ENCODE data around the gene CSPG4.
"Not testable (repeated sequence)": the region's sequence is repeated elsewhere in the genome, so short reads cannot be mapped to it uniquely, and the experiment has no call there.

Gene CSPG4

GRCh38 chr15:75712668-75713337, at the start of gene CSPG4:
Gene CSPG4 (minus strand): TSS chr15:75712848. CDS start chr15:75712755, 93 bp downstream.
- Histone ChIP-seq H3K9ac (ENCODE audit: low read length) (peak within 1 kb of the TSS; percentile 76), H3K4me1 (ENCODE audit: control insufficient read depth, insufficient read depth, low read length) (peaks cover 47% of the 10 kb centered on the region), H3K9me3 (ENCODE audit: control insufficient read depth, low read length) (no peaks in the 10 kb centered on the region), H3K36me3 (ENCODE audit: control insufficient read depth, insufficient read depth, low read length) (no peaks in the 10 kb centered on the region), H3K27me3 (ENCODE audit: control insufficient read depth, insufficient read depth, low read length) (peaks cover 9% of the 10 kb centered on the region), H3K4me3 (ENCODE audit: low read length) (peak within 1 kb of the TSS; percentile 46)

GRCh38 chr15:75762357-75762718, 49.7 kb upstream of the CSPG4 start:
- not testable (repeated sequence) for H3K9ac ChIP-seq (ENCODE audit: low read length); H3K9me3 ChIP-seq (ENCODE audit: control insufficient read depth, low read length); H3K27me3 ChIP-seq (ENCODE audit: control insufficient read depth, insufficient read depth, low read length); H3K4me3 ChIP-seq (ENCODE audit: low read length); H3K36me3 ChIP-seq (ENCODE audit: control insufficient read depth, insufficient read depth, low read length)
- peaks cover 28% of the 10 kb centered on the region for H3K4me1 ChIP-seq (ENCODE audit: control insufficient read depth, insufficient read depth, low read length)

DNA sequence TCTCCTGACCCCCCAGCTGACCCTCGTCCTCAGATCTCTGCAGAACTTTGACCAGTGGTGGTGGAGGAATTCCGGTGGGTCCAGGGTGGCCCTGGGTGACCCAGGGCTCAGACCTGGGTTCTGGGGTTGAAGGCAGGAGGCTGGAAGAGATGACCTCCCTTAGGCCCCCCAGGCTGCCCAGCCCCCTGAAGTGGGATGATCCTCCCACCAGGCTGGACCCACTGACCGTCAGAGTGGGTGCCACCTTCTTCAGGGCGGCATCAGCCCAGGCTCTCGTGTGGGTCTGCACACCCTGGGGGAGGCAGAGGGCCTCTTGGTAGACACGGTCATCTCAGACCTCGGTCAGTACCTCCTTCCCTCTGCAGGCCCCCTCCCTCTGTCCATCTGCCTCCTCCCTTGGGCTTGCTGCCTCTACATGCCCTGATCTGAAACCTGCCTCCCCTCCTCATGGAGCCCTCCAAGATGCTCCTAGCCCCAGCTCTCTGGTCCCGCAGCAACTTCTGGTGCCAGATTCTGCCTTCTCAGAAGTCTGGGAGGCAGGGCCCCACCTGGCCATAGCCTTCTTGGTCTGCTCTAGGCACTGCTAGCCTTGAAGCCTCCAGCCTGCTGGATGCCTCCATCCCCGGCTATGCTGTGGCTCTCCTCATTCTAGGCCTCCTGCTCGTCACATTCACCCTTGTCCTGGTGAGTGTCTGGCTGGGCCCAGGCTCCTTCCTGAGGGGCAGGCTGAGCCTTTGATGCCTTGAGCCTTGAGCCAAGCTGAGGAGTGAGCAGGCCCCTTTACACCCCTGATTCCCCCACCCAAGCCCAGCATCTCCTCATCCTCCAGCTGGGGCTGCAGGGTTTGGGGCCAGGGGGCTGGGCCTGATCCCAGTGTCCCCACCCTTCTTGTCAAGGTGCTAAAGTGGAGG, 49.1 kb upstream of the CSPG4 start:
- no peaks in the 10 kb centered on the region for H3K36me3 ChIP-seq (ENCODE audit: control insufficient read depth, insufficient read depth, low read length)
- H3K9ac ChIP-seq (ENCODE audit: low read length): no peak overlapping the region
- no peaks in the 10 kb centered on the region for H3K27me3 ChIP-seq (ENCODE audit: control insufficient read depth, insufficient read depth, low read length)
- no peaks in the 10 kb centered on the region for H3K9me3 ChIP-seq (ENCODE audit: control insufficient read depth, low read length)
- no peak overlapping the region for H3K4me3 ChIP-seq (ENCODE audit: low read length)
- peaks cover 28% of the 10 kb centered on the region for H3K4me1 ChIP-seq (ENCODE audit: control insufficient read depth, insufficient read depth, low read length)

- no peak overlapping the region for H3K4me3 ChIP-seq (ENCODE audit: low read length)
- peaks cover 28% of the 10 kb centered on the region for H3K4me1 ChIP-seq (ENCODE audit: control insufficient read depth, insufficient read depth, low read length)
- H3K27me3 ChIP-seq (ENCODE audit: control insufficient read depth, insufficient read depth, low read length): no peaks in the 10 kb centered on the region
- H3K9ac ChIP-seq (ENCODE audit: low read length): no peak overlapping the region
- H3K36me3 ChIP-seq (ENCODE audit: control insufficient read depth, insufficient read depth, low read length): no peaks in the 10 kb centered on the region
- H3K9me3 ChIP-seq (ENCODE audit: control insufficient read depth, low read length): no peaks in the 10 kb centered on the region
Observed at GRCh38 chr15:75760704-75761435, 48.2 kb upstream of the CSPG4 start.

DNA sequence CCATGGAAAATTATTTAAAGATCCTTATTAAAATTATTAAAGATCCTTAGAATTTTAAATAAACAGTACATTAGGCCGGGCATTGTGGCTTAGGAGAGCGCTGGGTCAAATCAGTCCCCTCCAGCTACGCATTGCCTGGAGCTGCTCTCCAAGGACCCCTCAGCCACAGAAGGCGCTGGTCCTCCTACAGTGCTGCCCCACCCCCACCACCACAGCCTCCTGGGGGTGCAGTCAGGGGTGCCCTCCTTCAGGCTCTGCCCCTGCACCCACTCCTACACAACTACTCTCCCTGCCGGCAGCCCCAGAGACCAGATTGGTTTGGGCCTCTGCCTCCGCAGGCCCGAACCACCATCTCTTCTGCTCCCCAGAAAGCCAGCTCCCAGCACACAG, 47.5 kb upstream of the CSPG4 start:
- not testable (repeated sequence) for H3K4me3 ChIP-seq (ENCODE audit: low read length); H3K36me3 ChIP-seq (ENCODE audit: control insufficient read depth, insufficient read depth, low read length); H3K27me3 ChIP-seq (ENCODE audit: control insufficient read depth, insufficient read depth, low read length); H3K9me3 ChIP-seq (ENCODE audit: control insufficient read depth, low read length); H3K9ac ChIP-seq (ENCODE audit: low read length)
- peaks cover 28% of the 10 kb centered on the region for H3K4me1 ChIP-seq (ENCODE audit: control insufficient read depth, insufficient read depth, low read length)

- Histone ChIP-seq H3K4me3 (ENCODE audit: low read length) (no peak overlapping the region), H3K9ac (ENCODE audit: low read length) (no peak overlapping the region), H3K27me3 (ENCODE audit: control insufficient read depth, insufficient read depth, low read length) (no peaks in the 10 kb centered on the region), H3K9me3 (ENCODE audit: control insufficient read depth, low read length) (no peaks in the 10 kb centered on the region), H3K4me1 (ENCODE audit: control insufficient read depth, insufficient read depth, low read length) (peaks cover 28% of the 10 kb centered on the region), H3K36me3 (ENCODE audit: control insufficient read depth, insufficient read depth, low read length) (no peaks in the 10 kb centered on the region)
Observed at GRCh38 chr15:75759416-75760130, 46.9 kb upstream of the CSPG4 start.

GRCh38 chr15:75758071-75758872, 45.6 kb upstream of the CSPG4 start:
- H3K9ac ChIP-seq (ENCODE audit: low read length): peak overlapping the region; percentile 77
- no peaks in the 10 kb centered on the region for H3K27me3 ChIP-seq (ENCODE audit: control insufficient read depth, insufficient read depth, low read length)
- peaks cover 22% of the 10 kb centered on the region for H3K4me1 ChIP-seq (ENCODE audit: control insufficient read depth, insufficient read depth, low read length)
- H3K4me3 ChIP-seq (ENCODE audit: low read length): peak overlapping the region; percentile 80
- no peaks in the 10 kb centered on the region for H3K9me3 ChIP-seq (ENCODE audit: control insufficient read depth, low read length)
- H3K36me3 ChIP-seq (ENCODE audit: control insufficient read depth, insufficient read depth, low read length): no peaks in the 10 kb centered on the region

GRCh38 chr15:75754871-75755270, 42.2 kb upstream of the CSPG4 start:
- H3K4me3 ChIP-seq (ENCODE audit: low read length); H3K4me1 ChIP-seq (ENCODE audit: control insufficient read depth, insufficient read depth, low read length): not testable (repeated sequence)

DNA sequence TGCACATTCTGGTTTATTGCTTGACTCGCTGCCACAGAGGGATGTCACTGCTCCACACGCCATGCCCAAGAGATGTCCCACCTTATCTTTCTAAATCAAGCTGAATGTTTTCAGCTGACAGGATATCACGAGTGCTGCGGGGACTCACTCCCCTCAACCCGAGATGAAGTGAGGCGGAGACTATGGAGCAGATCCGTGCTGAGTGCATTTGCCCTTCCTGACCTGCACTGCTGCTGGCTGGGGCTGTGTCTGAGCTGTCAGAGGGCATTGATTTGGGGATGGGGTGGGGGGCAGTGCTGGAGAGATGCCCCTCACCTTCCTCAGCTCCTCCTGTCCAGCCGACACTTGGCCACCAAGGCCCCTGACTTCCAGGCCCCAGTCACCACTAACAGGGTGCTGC, 40.5 kb upstream of the CSPG4 start:
- Histone ChIP-seq H3K36me3 (ENCODE audit: control insufficient read depth, insufficient read depth, low read length) (no peaks in the 10 kb centered on the region), H3K4me1 (ENCODE audit: control insufficient read depth, insufficient read depth, low read length) (peaks cover 4% of the 10 kb centered on the region), H3K9me3 (ENCODE audit: control insufficient read depth, low read length) (no peaks in the 10 kb centered on the region), H3K4me3 (ENCODE audit: low read length) (no peak overlapping the region), H3K27me3 (ENCODE audit: control insufficient read depth, insufficient read depth, low read length) (no peaks in the 10 kb centered on the region), H3K9ac (ENCODE audit: low read length) (no peak overlapping the region)

More at GRCh38 chr15:75754871-75755270, 42.2 kb upstream of the CSPG4 start:
- not testable (repeated sequence) for H3K9ac ChIP-seq (ENCODE audit: low read length); H3K27me3 ChIP-seq (ENCODE audit: control insufficient read depth, insufficient read depth, low read length); H3K36me3 ChIP-seq (ENCODE audit: control insufficient read depth, insufficient read depth, low read length); H3K9me3 ChIP-seq (ENCODE audit: control insufficient read depth, low read length)

GRCh38 chr15:75751891-75752290, 39.2 kb upstream of the CSPG4 start:
- Histone ChIP-seq H3K4me1 (ENCODE audit: control insufficient read depth, insufficient read depth, low read length) (peaks cover 4% of the 10 kb centered on the region), H3K4me3 (ENCODE audit: low read length) (no peak overlapping the region)

More at GRCh38 chr15:75751891-75752290, 39.2 kb upstream of the CSPG4 start:
- H3K9me3 ChIP-seq (ENCODE audit: control insufficient read depth, low read length): no peaks in the 10 kb centered on the region
- no peaks in the 10 kb centered on the region for H3K27me3 ChIP-seq (ENCODE audit: control insufficient read depth, insufficient read depth, low read length)
- no peak overlapping the region for H3K9ac ChIP-seq (ENCODE audit: low read length)
- H3K36me3 ChIP-seq (ENCODE audit: control insufficient read depth, insufficient read depth, low read length): no peaks in the 10 kb centered on the region

All from mucosa of stomach (tissue), 1 donor.